ENCODE measurements around the gene CST4. TPM values are rescaled to one million over a fixed set of nuclear protein-coding genes. Genes with fewer than 3 reads are reported as not detected.
"Not testable (repeated sequence)": the region's sequence is repeated elsewhere in the genome, so short reads cannot be mapped to it uniquely, and the experiment has no call there.

CST4 gene
- total and polyA plus RNA-seq, 2 donors (not counting 3 experiments of a cell fraction or from before 2014, with no cell fraction given), result not detected

DNA sequence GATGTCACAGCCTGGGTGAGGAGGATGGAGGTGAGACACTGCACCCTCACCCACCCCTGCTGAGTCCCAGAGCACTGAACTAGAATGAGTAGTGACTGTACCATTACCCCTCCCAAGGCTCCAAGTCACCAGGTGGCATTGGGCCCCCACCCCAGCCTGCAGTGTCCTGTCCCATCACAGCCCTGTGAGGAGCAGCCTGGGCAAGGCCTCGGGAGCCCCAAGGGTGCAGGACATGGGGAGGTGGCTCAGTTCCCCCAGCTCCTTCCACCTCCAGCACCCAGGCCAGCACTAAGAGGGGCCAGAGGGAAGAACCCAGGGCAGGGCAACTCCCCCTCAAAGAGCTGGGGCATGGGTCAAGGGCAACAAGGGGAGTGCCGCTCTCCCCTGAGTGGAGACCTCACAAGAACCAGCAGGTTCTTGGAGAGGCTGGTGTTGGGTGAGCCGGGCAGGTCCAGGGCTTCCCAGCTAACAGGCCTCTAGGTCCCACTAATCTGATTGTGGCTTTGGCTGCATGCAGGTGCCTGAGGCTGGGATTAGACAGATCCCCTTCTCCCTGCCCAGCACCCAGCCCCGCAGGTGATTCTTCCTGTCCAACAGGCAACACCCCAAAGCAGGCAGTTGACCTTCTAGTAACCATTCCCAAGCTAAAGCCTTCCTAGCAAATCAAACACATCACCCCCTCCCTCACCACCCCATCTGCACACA lies 2.6 kb downstream of the CST4 start:
- TF ChIP-seq POLR2A (IDR thresholded peaks at IDR 0.05; ENCODE audit: low read depth, low read length) (no peak), GATA2 (IDR thresholded peaks at IDR 0.05; ENCODE audit: insufficient read depth, insufficient read length, low read depth, low read length) (no peak), POLR2AphosphoS5 (IDR thresholded peaks at IDR 0.05; ENCODE audit: insufficient read depth, low read depth, low read length) (no peak), FOS (IDR thresholded peaks at IDR 0.05; ENCODE audit: borderline replicate concordance, insufficient read depth, low read length) (no peak), EZH2 (IDR thresholded peaks at IDR 0.05; ENCODE audit: borderline replicate concordance, low read depth, low read length, severe bottlenecking) (no peak), JUN (IDR thresholded peaks at IDR 0.05; ENCODE audit: borderline replicate concordance, insufficient read depth, insufficient read length, low read depth) (no peak), MYC (IDR thresholded peaks at IDR 0.05; ENCODE audit: low read depth, low read length) (no peak)
- TF ChIP-seq, protein P1, sequence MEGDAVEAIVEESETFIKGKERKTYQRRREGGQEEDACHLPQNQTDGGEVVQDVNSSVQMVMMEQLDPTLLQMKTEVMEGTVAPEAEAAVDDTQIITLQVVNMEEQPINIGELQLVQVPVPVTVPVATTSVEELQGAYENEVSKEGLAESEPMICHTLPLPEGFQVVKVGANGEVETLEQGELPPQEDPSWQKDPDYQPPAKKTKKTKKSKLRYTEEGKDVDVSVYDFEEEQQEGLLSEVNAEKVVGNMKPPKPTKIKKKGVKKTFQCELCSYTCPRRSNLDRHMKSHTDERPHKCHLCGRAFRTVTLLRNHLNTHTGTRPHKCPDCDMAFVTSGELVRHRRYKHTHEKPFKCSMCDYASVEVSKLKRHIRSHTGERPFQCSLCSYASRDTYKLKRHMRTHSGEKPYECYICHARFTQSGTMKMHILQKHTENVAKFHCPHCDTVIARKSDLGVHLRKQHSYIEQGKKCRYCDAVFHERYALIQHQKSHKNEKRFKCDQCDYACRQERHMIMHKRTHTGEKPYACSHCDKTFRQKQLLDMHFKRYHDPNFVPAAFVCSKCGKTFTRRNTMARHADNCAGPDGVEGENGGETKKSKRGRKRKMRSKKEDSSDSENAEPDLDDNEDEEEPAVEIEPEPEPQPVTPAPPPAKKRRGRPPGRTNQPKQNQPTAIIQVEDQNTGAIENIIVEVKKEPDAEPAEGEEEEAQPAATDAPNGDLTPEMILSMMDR (IDR thresholded peaks at IDR 0.05; ENCODE audit: extremely low read depth in 1 of 2, insufficient read depth in 1 of 2, low read depth in 1 of 2, low read length in 2 of 2), result no peak
- TF ChIP-seq, protein P2, sequence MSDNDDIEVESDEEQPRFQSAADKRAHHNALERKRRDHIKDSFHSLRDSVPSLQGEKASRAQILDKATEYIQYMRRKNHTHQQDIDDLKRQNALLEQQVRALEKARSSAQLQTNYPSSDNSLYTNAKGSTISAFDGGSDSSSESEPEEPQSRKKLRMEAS (IDR thresholded peaks at IDR 0.05; ENCODE audit: insufficient read depth, insufficient read length), result no peak
- dilution Hi-C loops (cut with MboI; ENCODE audit: extremely low pct_ligation_motif_present, low sequenced_read_pairs), result no loop called here
- no TSS peak for BruUV-seq (replicated peaks)

DNA sequence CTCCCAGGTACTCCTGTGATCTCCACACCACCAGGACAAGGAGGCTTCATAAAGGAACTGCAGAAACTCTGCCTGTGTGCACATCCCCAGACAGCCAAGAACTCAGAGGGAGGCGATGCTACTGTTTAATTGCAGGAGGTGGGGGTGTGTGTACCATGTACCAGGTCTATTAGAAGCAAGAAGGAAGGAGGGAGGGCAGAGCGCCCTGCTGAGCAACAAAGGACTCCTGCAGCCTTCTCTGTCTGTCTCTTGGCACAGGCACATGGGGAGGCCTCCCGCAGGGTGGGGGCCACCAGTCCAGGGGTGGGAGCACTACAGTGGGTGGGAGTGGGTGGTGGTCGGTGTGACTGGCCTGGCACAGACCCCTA lies 3.3 kb downstream of the CST4 start:
- POLR2A ChIA-PET, FAIRE-seq: not testable (repeated sequence)

More for the DNA sequence above, 2.6 kb downstream of the CST4 start:
- Histone ChIP-seq H4K20me1 (replicated peaks; ENCODE audit: control insufficient read depth, extremely low read depth, insufficient read depth, low read length) (no peaks in the 10 kb centered on the region), H3K4me2 (ENCODE audit: insufficient read depth, low read length) (no peak overlapping the region), H3K9me1 (replicated peaks; ENCODE audit: control insufficient read depth, extremely low read depth, insufficient read depth, low read length) (no peaks in the 10 kb centered on the region), H3K9me3 (replicated peaks; ENCODE audit: control insufficient read depth, insufficient read depth, low read length) (no peaks in the 10 kb centered on the region), H3K36me3 (ENCODE audit: control insufficient read depth in 2 of 2, extremely low read depth in 1 of 2, insufficient read depth in 2 of 2, low read length in 2 of 2) (no peaks in the 10 kb centered on the region), H3K27me3 (ENCODE audit: control insufficient read depth in 2 of 2, insufficient read depth in 2 of 2, low read length in 2 of 2) (no peaks in the 10 kb centered on the region), H3K4me3 (replicated peaks in 1 of 3; ENCODE audit: insufficient read depth in 1 of 3, low read depth in 1 of 3, low read length in 3 of 3) (no peak overlapping the region), H3K9ac (replicated peaks; ENCODE audit: extremely low read depth, insufficient read depth, low read length) (no peak overlapping the region), H3K4me1 (ENCODE audit: control insufficient read depth, extremely low read depth, insufficient read depth, low read length) (peaks cover 30% of the 10 kb centered on the region), H3K79me2 (ENCODE audit: control insufficient read depth, insufficient read depth, low read length) (no peaks in the 10 kb centered on the region), H2AFZ (ENCODE audit: low read depth, low read length) (no peak overlapping the region), H3K27ac (ENCODE audit: insufficient read depth, low read depth, low read length) (no peak overlapping the region)
- CTCF ChIA-PET, result no interaction called here
- DNase-seq (ENCODE audit: low read depth, low spot score) (no peak), FAIRE-seq (no peak)
- intact Hi-C loops (cut with micrococcal nuclease), result no loop called here
- POLR2A ChIA-PET, result no interaction called here

More for the DNA sequence above, 3.3 kb downstream of the CST4 start:
- BruUV-seq (replicated peaks); CTCF ChIA-PET; H3K27me3 ChIP-seq (ENCODE audit: control insufficient read depth in 2 of 2, insufficient read depth in 2 of 2, low read length in 2 of 2); H4K20me1 ChIP-seq (replicated peaks; ENCODE audit: control insufficient read depth, extremely low read depth, insufficient read depth, low read length); H3K4me2 ChIP-seq (ENCODE audit: insufficient read depth, low read length); dilution Hi-C loops (cut with MboI; ENCODE audit: extremely low pct_ligation_motif_present, low sequenced_read_pairs); H3K9me1 ChIP-seq (replicated peaks; ENCODE audit: control insufficient read depth, extremely low read depth, insufficient read depth, low read length); H3K4me3 ChIP-seq (replicated peaks in 1 of 3; ENCODE audit: insufficient read depth in 1 of 3, low read depth in 1 of 3, low read length in 3 of 3); H3K9ac ChIP-seq (replicated peaks; ENCODE audit: extremely low read depth, insufficient read depth, low read length); H2AFZ ChIP-seq (ENCODE audit: low read depth, low read length); H3K79me2 ChIP-seq (ENCODE audit: control insufficient read depth, insufficient read depth, low read length); DNase-seq (ENCODE audit: low read depth, low spot score); H3K27ac ChIP-seq (ENCODE audit: insufficient read depth, low read depth, low read length); H3K36me3 ChIP-seq (ENCODE audit: control insufficient read depth in 2 of 2, extremely low read depth in 1 of 2, insufficient read depth in 2 of 2, low read length in 2 of 2); intact Hi-C loops (cut with micrococcal nuclease); H3K9me3 ChIP-seq (replicated peaks; ENCODE audit: control insufficient read depth, insufficient read depth, low read length): not testable (repeated sequence)
- H3K4me1 ChIP-seq (ENCODE audit: control insufficient read depth, extremely low read depth, insufficient read depth, low read length), result peaks cover 29% of the 10 kb centered on the region
